Measurements from ENCODE around the gene TBL1X.

GRCh38 chrX:9555354-9555753 is 90.5 kb downstream of the TBL1X start:
- no peak for TF ChIP-seq CTCF (IDR thresholded peaks at IDR 0.05)
- no peak for TF ChIP-seq EZH2 (IDR thresholded peaks at IDR 0.05; ENCODE audit: borderline replicate concordance, insufficient read depth, low read depth, low read length, poor library complexity, severe bottlenecking)

Measured in B cell (primary cell).